ENCODE results near the gene SLC2A3. TPM values are rescaled to one million over a fixed set of nuclear protein-coding genes. Genes with fewer than 3 reads are reported as not detected.
"Not testable (repeated sequence)": the region's sequence is repeated elsewhere in the genome, so short reads cannot be mapped to it uniquely, and the experiment has no call there.

SLC2A3 gene
- total RNA-seq, 4 donors from 2014 or later: 3.8 to 9.9 (median 4.4) TPM

- Histone ChIP-seq H3K27ac (no peak overlapping the region), H3K27me3 (no peaks in the 10 kb centered on the region), H3K4me3 (no peak overlapping the region), H3K36me3 (no peaks in the 10 kb centered on the region), H3K9me3 (no peaks in the 10 kb centered on the region), H3K4me1 (peaks cover 0 to 15% (median 7%) of the 10 kb centered on the region in 3 donors)
- TF ChIP-seq, protein P1, sequence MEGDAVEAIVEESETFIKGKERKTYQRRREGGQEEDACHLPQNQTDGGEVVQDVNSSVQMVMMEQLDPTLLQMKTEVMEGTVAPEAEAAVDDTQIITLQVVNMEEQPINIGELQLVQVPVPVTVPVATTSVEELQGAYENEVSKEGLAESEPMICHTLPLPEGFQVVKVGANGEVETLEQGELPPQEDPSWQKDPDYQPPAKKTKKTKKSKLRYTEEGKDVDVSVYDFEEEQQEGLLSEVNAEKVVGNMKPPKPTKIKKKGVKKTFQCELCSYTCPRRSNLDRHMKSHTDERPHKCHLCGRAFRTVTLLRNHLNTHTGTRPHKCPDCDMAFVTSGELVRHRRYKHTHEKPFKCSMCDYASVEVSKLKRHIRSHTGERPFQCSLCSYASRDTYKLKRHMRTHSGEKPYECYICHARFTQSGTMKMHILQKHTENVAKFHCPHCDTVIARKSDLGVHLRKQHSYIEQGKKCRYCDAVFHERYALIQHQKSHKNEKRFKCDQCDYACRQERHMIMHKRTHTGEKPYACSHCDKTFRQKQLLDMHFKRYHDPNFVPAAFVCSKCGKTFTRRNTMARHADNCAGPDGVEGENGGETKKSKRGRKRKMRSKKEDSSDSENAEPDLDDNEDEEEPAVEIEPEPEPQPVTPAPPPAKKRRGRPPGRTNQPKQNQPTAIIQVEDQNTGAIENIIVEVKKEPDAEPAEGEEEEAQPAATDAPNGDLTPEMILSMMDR (IDR thresholded peaks at IDR 0.05): no peak
- no peak for TF ChIP-seq POLR2A (IDR thresholded peaks at IDR 0.05)
- DNase-seq: no peak
- intact Hi-C loops (cut with DNase I): no loop called here
- WGBS, 2 donors: 5 to 6% methylated on average over 1 of the region's 1 CpG
These were observed 30.9 kb downstream of the SLC2A3 start for GRCh38 chr12:7905071-7905470.

DNA sequence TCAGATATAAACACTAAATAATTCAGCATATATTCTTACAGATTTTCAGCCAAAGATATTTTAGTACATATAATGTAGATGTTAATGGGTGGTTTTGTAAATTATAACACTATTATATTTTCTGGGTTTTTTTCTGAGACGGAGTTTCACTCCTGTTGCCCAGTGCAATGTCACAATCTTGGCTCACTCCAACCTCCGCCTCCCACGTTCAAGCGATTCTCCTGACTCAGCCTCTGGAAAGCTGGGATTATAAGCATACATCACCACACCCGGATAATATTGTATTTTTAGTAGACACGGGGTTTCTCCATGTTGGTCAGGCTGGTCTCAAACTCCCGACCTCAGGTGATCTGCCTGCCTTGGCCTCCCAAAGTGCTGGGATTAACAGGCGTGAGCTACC lies 33.6 kb downstream of the SLC2A3 start:
- DNase-seq; H3K9me3 ChIP-seq; H3K4me3 ChIP-seq; H3K36me3 ChIP-seq; H3K27ac ChIP-seq; intact Hi-C loops (cut with DNase I); H3K27me3 ChIP-seq: not testable (repeated sequence)
- H3K4me1 ChIP-seq: peaks cover 0 to 15% (median 7%) of the 10 kb centered on the region in 3 donors
- 72 to 82% methylated on average over 8 of the region's 8 CpGs for WGBS, 2 donors

DNA sequence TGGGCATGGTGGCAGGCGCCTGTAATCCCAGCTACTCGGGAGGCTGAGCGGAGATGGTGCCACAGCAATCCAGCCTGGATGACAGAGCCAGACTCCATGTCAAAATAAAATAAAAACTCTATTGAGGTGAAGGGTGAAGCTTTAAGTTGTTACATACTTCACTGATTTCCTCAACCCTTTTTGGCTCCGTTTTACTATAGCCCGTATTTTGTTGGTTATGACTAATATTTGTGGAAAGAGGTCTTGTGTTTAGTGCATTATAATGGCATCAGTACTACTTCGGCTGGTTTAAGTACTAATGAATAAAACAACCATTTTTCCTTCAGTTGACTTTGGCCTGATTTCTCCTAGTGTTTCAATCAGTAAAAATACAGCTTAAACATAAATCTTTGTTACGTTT lies 36.2 kb downstream of the SLC2A3 start:
- Histone ChIP-seq H3K4me1 (peaks cover 0 to 8% (median 5%) of the 10 kb centered on the region in 3 donors), H3K4me3 (no peak overlapping the region), H3K27me3 (no peaks in the 10 kb centered on the region), H3K27ac (no peak overlapping the region), H3K36me3 (no peaks in the 10 kb centered on the region), H3K9me3 (no peaks in the 10 kb centered on the region)
- no peak for DNase-seq
- intact Hi-C loops (cut with DNase I): no loop called here
- no peak for TF ChIP-seq POLR2A (IDR thresholded peaks at IDR 0.05)
- TF ChIP-seq, protein P1 (IDR thresholded peaks at IDR 0.05): no peak
- WGBS, 2 donors: 61 to 79% methylated on average over 7 of the region's 7 CpGs

- intact Hi-C loops (cut with DNase I); H3K27ac ChIP-seq; H3K36me3 ChIP-seq; H3K27me3 ChIP-seq; H3K9me3 ChIP-seq; DNase-seq; H3K4me3 ChIP-seq; H3K4me1 ChIP-seq: not testable (repeated sequence)
- 66 to 87% methylated on average over 2 to 4 of the region's 4 CpGs for WGBS, 2 donors
These were observed 39.3 kb downstream of the SLC2A3 start for GRCh38 chr12:7896726-7897125.

GRCh38 chr12:7892186-7892980 lies 43.6 kb downstream of the SLC2A3 start:
- no peak for DNase-seq
- Histone ChIP-seq H3K9me3 (no peaks in the 10 kb centered on the region), H3K36me3 (no peaks in the 10 kb centered on the region), H3K27me3 (no peaks in the 10 kb centered on the region), H3K27ac (no peak overlapping the region), H3K4me1 (peaks cover 0 to 13% (median 5%) of the 10 kb centered on the region in 3 donors), H3K4me3 (no peak overlapping the region)
- intact Hi-C loops (cut with DNase I): no loop called here
- TF ChIP-seq, protein P1 (IDR thresholded peaks at IDR 0.05): no peak
- no peak for TF ChIP-seq POLR2A (IDR thresholded peaks at IDR 0.05)
- 75 to 76% methylated on average over 4 of the region's 4 CpGs for WGBS, 2 donors

DNA sequence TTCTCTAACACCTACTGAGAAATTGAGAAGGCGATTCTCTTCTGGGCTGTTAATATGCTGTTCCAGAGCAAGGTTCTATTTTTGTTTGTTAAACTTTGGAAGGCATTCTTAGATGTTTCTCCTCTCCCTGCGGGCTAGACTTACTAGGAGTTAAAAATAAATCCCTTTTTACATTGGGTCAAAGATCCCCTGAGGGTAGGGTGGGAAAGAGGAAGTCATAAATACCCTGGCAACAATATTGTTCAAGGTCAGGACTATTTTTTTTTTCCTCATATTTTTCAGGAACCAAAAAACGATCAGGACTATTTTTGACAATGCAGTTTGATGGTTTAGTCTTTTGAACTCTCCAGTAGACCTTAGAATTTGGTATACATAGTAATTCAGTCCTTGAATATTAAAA lies 51.3 kb downstream of the SLC2A3 start:
- DNase-seq: no peak
- H3K27ac ChIP-seq: no peak overlapping the region
- 19 to 24% methylated on average over 3 of the region's 3 CpGs for WGBS, 2 donors
- H3K27me3 ChIP-seq: no peaks in the 10 kb centered on the region
- no peaks in the 10 kb centered on the region for H3K36me3 ChIP-seq
- H3K4me1 ChIP-seq: no peaks in the 10 kb centered on the region
- intact Hi-C loops (cut with DNase I): no loop called here
- H3K4me3 ChIP-seq: no peak overlapping the region
- TF ChIP-seq POLR2A (IDR thresholded peaks at IDR 0.05): no peak
- TF ChIP-seq, protein P1 (IDR thresholded peaks at IDR 0.05): no peak
- H3K9me3 ChIP-seq: no peaks in the 10 kb centered on the region

DNA sequence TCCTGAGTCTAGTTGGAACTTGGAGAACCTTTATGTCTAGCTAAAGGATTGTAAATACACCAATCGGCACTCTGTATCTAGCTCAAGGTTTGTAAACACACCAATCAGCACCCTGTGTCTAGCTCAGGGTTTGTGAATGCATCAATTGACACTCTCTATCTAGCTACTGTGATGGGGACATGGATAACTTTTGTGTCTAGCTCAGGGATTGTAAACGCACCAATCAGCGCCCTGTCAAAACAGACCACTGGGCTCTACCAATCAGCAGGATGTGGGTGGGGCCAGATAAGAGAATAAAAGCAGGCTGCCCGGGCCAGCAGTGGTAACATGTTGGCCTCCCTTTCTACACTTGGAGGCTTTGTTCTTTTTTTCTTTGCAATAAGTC lies 54.3 kb downstream of the SLC2A3 start:
- DNase-seq; intact Hi-C loops (cut with DNase I); H3K36me3 ChIP-seq; H3K27me3 ChIP-seq; H3K4me3 ChIP-seq; H3K27ac ChIP-seq; H3K9me3 ChIP-seq; H3K4me1 ChIP-seq: not testable (repeated sequence)
- WGBS, 2 donors: 77 to 84% methylated on average over 3 to 4 of the region's 4 CpGs

DNA sequence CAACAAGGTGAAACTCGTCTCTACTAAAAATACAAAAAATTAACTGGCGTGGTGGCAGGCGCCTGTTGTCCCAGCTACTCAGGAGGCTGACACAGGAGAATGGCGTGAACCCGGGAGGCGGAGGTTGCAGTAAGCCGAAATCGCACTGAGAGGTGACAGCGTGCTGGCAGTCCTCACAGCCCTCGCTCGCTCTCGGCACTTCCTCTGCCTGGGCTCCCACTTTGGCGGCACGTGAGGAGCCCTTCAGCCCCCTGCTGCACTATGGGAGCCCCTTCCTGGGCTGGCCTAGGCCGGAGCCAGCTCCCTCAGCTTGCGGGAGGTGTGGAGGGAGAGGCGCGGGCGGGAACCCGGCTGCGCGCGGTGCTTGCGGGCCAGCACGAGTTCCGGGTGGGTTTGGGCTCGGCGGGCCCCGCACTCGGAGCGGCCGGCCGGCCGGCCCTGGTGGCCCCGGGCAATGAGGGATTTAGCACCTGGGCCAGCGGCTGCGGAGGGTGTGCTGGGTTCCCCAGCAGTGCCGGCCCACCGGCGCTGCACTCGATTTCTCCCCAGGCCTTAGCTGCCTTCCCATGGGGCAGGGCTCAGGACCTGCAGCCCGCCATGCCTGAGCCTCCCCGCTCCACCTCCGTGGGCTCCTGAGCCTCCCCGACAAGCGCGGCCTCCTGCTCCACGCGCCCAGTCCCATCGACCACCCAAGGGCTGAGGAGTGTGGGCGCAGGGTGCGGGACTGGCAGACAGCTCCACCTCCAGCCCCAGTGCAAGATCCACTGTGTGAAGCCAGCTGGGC lies 54.8 kb downstream of the SLC2A3 start:
- DNase-seq; intact Hi-C loops (cut with DNase I); H3K36me3 ChIP-seq; H3K27ac ChIP-seq; H3K4me3 ChIP-seq; H3K9me3 ChIP-seq; H3K4me1 ChIP-seq; H3K27me3 ChIP-seq: not testable (repeated sequence)
- 92 to 96% methylated on average over 6 to 18 of the region's 52 CpGs for WGBS, 2 donors

Measured in esophagus squamous epithelium (tissue), 5 donors.